OCI-LY1 (cell line): ENCODE results near the gene TEX38.

Source experiments
- H2AFZ ChIP-seq: fragments of 200-600 bp; sonication (generic), shearing (Covaris generic); 2 replicates; pipeline ENCODE4 v1.6.0; 2014; ENCODE audit warnings: antibody characterized with exemption, mild to moderate bottlenecking, low read length
- H3F3A ChIP-seq: fragments of 200-600 bp; sonication (generic), shearing (Covaris generic); 2 replicates; pipeline ENCODE4 v1.6.0; 2014; ENCODE audit warnings: mild to moderate bottlenecking, antibody characterized with exemption, low read length, moderate library complexity; ENCODE audit not compliant: insufficient read depth
- H3K27ac ChIP-seq: fragments of 200-600 bp; sonication (generic); 2 replicates; pipeline ENCODE4 v1.5.1; 2014; ENCODE audit warnings: low read length, mixed run types, mild to moderate bottlenecking, low read depth; ENCODE audit not compliant: poor library complexity, severe bottlenecking
- H3K27me3 ChIP-seq: fragments of 200-600 bp; sonication (generic); 2 replicates; pipeline ENCODE4 v1.6.0; 2014; ENCODE audit warnings: antibody characterized with exemption, mild to moderate bottlenecking, low read length, moderate library complexity; ENCODE audit not compliant: insufficient read depth
- H3K36me3 ChIP-seq: fragments of 200-600 bp; sonication (generic); 2 replicates; pipeline ENCODE4 v1.6.1; 2014; ENCODE audit warnings: mild to moderate bottlenecking, antibody characterized with exemption, low read length, moderate library complexity, mixed read lengths; ENCODE audit not compliant: insufficient read depth
- H3K4me1 ChIP-seq: fragments of 200-600 bp; sonication (generic); 2 replicates; pipeline ENCODE4 v1.5.1; 2014; ENCODE audit warnings: mild to moderate bottlenecking, low read length, moderate library complexity; ENCODE audit not compliant: insufficient read depth, severe bottlenecking
- H3K4me2 ChIP-seq: fragments of 200-600 bp; sonication (generic), shearing (Covaris generic); 2 replicates; pipeline ENCODE4 v1.6.1; 2014; ENCODE audit warnings: low read length
- H3K4me3 ChIP-seq: fragments of 200-600 bp; sonication (generic); 2 replicates; pipeline ENCODE4 v1.5.1; 2014; ENCODE audit warnings: low read length, low read depth, mild to moderate bottlenecking, mixed read lengths; ENCODE audit not compliant: poor library complexity, severe bottlenecking
- H3K79me2 ChIP-seq: fragments of 200-600 bp; shearing (Covaris generic); 2 replicates; pipeline ENCODE4 v1.6.1; 2016; ENCODE audit warnings: mixed run types, low read length, mixed read lengths; ENCODE audit not compliant: insufficient read depth
- H3K9ac ChIP-seq: fragments of 200-600 bp; sonication (generic), shearing (Covaris generic); 2 replicates; pipeline ENCODE4 v1.6.1; 2014; ENCODE audit warnings: mild to moderate bottlenecking, low read length, mixed read lengths
- H3K9me2 ChIP-seq: fragments of 200-600 bp; sonication (generic), shearing (Covaris generic); 2 replicates; pipeline ENCODE4 v1.6.1; 2014; ENCODE audit warnings: low read depth, mild to moderate bottlenecking, low read length, mixed read lengths
- H3K9me3 ChIP-seq: fragments of 200-600 bp; shearing (Covaris generic); 2 replicates; pipeline ENCODE4 v1.6.1; 2014; ENCODE audit warnings: low read length, mixed read lengths
- H4K20me1 ChIP-seq: fragments of 200-600 bp; sonication (generic), shearing (Covaris generic); 2 replicates; pipeline ENCODE4 v1.6.0; 2016; ENCODE audit warnings: mild to moderate bottlenecking, low read length; ENCODE audit not compliant: insufficient read depth
- EZH2 ChIP-seq: fragments of 200-600 bp; sonication (generic), shearing (Covaris generic); IDR thresholded peaks from 2 replicates; pipeline ENCODE4 v1.8.0; 2017; ENCODE audit warnings: borderline replicate concordance, mixed run types, mild to moderate bottlenecking, antibody characterized with exemption, low read length, moderate library complexity, mixed read lengths
- TF ChIP-seq, protein P1 (sequence below): fragments of 200-600 bp; sonication (generic), shearing (Covaris generic); IDR thresholded peaks from 2 replicates; pipeline ENCODE4 v1.5.1; 2017; ENCODE audit warnings: mild to moderate bottlenecking, antibody characterized with exemption, low read length, moderate library complexity, mixed read lengths

The TEX38 gene

DNA sequence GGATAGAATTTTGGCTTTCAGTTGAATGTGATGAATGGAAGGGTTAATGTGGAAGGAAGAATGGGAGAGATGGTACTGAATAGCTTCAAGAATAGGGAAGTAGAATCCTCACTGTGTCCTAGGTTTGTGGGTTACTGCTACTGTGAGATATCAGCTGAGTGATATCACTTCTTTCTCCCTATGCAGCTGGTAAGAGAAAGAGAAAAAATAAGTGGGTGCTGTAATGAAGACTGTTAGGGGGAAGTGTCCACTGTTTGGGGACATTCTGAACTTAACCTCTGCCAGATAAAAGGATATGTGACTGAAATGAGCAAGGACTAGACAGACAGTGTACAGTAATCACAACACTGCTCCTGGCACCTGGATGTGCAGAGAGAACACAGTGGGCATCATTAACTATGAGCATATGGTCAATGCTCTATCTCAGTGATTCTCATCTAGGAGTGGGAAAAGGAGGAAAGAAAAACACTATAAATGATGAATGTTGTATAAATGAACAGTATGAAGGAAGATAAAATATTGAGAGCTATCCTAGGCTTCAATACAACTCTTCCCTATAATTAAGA is 29.5 kb upstream of the TEX38 start:
- Histone ChIP-seq H3K27me3 (no peaks in the 10 kb centered on the region), H3F3A (peaks cover 3% of the 10 kb centered on the region; the same call in 1 of the 2 replicates), H3K27ac (no peak overlapping the region), H3K4me3 (no peak overlapping the region), H3K9me2 (no peaks in the 10 kb centered on the region), H2AFZ (no peak overlapping the region), H4K20me1 (no peaks in the 10 kb centered on the region), H3K9me3 (no peaks in the 10 kb centered on the region), H3K4me2 (no peak overlapping the region), H3K79me2 (no peaks in the 10 kb centered on the region), H3K4me1 (no peaks in the 10 kb centered on the region), H3K36me3 (peaks cover 5% of the 10 kb centered on the region; the same call in 1 of the 2 replicates), H3K9ac (no peak overlapping the region)
- TF ChIP-seq EZH2, result no peak
- TF ChIP-seq, protein P1, sequence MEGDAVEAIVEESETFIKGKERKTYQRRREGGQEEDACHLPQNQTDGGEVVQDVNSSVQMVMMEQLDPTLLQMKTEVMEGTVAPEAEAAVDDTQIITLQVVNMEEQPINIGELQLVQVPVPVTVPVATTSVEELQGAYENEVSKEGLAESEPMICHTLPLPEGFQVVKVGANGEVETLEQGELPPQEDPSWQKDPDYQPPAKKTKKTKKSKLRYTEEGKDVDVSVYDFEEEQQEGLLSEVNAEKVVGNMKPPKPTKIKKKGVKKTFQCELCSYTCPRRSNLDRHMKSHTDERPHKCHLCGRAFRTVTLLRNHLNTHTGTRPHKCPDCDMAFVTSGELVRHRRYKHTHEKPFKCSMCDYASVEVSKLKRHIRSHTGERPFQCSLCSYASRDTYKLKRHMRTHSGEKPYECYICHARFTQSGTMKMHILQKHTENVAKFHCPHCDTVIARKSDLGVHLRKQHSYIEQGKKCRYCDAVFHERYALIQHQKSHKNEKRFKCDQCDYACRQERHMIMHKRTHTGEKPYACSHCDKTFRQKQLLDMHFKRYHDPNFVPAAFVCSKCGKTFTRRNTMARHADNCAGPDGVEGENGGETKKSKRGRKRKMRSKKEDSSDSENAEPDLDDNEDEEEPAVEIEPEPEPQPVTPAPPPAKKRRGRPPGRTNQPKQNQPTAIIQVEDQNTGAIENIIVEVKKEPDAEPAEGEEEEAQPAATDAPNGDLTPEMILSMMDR, result no peak

DNA sequence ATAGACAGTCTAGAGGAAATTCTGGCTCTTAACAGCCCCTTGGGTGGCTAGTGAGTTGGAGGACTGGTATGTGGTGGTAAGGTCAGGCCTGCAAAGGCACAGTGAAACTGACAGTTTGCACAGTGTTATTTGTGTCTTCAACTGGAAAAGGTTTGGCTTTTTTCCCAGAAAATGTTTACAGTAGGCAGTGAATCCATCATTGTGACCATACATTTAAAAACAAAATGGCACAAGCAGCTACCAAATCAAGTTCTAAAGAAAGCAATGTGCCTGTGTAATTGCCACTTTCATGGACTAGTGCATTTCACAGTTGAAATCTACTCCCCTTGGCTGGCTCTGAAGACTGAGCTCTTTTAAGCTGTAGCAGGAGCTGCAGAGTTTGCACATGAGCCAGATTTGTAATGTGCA is 28.3 kb upstream of the TEX38 start:
- Histone ChIP-seq H3K4me1 (no peaks in the 10 kb centered on the region), H3K9me3 (no peaks in the 10 kb centered on the region), H3K9ac (no peak overlapping the region), H3K4me3 (no peak overlapping the region), H3K79me2 (no peaks in the 10 kb centered on the region), H2AFZ (no peak overlapping the region), H3F3A (peaks cover 3% of the 10 kb centered on the region; the same call in 1 of the 2 replicates), H4K20me1 (no peaks in the 10 kb centered on the region), H3K4me2 (no peak overlapping the region), H3K36me3 (peaks cover 10% of the 10 kb centered on the region), H3K27ac (no peak overlapping the region), H3K27me3 (no peaks in the 10 kb centered on the region), H3K9me2 (no peaks in the 10 kb centered on the region)
- TF ChIP-seq, protein P1, result no peak
- TF ChIP-seq EZH2, result no peak

DNA sequence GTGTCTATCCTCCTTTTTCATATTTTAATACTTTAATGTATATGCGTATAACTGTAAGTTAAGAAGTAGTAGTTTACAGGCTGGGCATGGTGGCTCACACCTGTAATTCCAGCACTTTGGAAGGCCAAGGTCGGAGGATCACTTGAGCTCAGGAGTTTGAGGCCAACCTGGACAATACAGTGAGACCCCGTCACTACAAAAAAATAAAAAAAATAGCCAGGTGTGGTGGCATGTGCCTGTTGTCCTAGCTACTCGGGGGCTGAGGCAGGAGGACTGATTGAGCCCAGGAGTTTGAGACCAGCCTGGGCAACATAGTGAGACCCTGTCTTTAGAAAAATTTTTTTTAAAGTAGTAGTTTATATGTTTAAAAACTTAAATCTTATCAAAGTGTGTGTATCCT is 25.8 kb upstream of the TEX38 start:
- Histone ChIP-seq H3K27ac (no peak overlapping the region), H3K79me2 (no peaks in the 10 kb centered on the region), H3K27me3 (no peaks in the 10 kb centered on the region), H3K36me3 (peaks cover 28% of the 10 kb centered on the region), H3K9ac (no peak overlapping the region), H3K4me3 (no peak overlapping the region), H3K9me2 (no peaks in the 10 kb centered on the region), H3F3A (peaks cover 3% of the 10 kb centered on the region; the same call in 1 of the 2 replicates), H3K4me1 (no peaks in the 10 kb centered on the region), H3K4me2 (no peak overlapping the region), H3K9me3 (peaks cover 9% of the 10 kb centered on the region; the same call in 1 of the 2 replicates), H2AFZ (no peak overlapping the region), H4K20me1 (no peaks in the 10 kb centered on the region)
- TF ChIP-seq, protein P1, result no peak
- no peak for TF ChIP-seq EZH2
